Tibial nerve (tissue), 4 donors: Measurements from ENCODE around the gene RANBP3. TPM values are rescaled to one million over a fixed set of nuclear protein-coding genes. Genes with fewer than 3 reads are reported as not detected.

Experiments used
- DNase-seq, 2 donors: peaks; one replicate each; pipeline ENCODE4 v3.0.0-alpha.2; 2019; ENCODE audit warnings: low spot score in 2 of 2
- H3K27ac ChIP-seq, 4 donors: fragments of 200-600 bp; sonication (generic) in 3 of 4; one replicate each; pipeline ENCODE4 v1.5.1; 2017 to 2019; ENCODE audit warnings: mild to moderate bottlenecking in 1 of 4
- H3K27me3 ChIP-seq, 2 donors: fragments of 200-600 bp; sonication (generic) in 1 of 2; one replicate each; pipeline versions ENCODE4 v1.5.1 to v1.6.0; 2017 to 2019
- H3K36me3 ChIP-seq, 3 donors: fragments of 200-600 bp; sonication (generic); one replicate each; pipeline ENCODE4 v1.5.1; 2018 to 2019
- H3K4me1 ChIP-seq, 4 donors: fragments of 200-600 bp; sonication (generic) in 3 of 4; one replicate each; pipeline ENCODE4 v1.5.1; 2017 to 2019
- H3K4me3 ChIP-seq, 4 donors: fragments of 200-600 bp; sonication (generic) in 3 of 4; one replicate each; pipeline ENCODE4 v1.5.1; 2017 to 2019; ENCODE audit warnings: mild to moderate bottlenecking in 1 of 4, moderate library complexity in 1 of 4
- H3K9me3 ChIP-seq, 4 donors: fragments of 200-600 bp; sonication (generic) in 3 of 4; one replicate each; pipeline ENCODE4 v1.5.1; 2017 to 2019
- EP300 ChIP-seq, 2 donors: sonication (generic); formaldehyde crosslinking; IDR thresholded peaks; one replicate each; pipeline ENCODE4 v1.6.1; 2017; ENCODE audit warnings: antibody characterized with exemption in 2 of 2, mild to moderate bottlenecking in 1 of 2
- POLR2A ChIP-seq, 2 donors: fragments of 450-650 bp; IDR thresholded peaks; one replicate each; pipeline ENCODE4 v1.6.1; 2017; ENCODE audit warnings: antibody characterized with exemption in 2 of 2, mild to moderate bottlenecking in 2 of 2, moderate library complexity in 2 of 2
- WGBS, 2 donors: methylation state at CpG; one replicate each; pipeline ENCODE4 v1.1.5; 2018; 5-methylcytosine and 5-hydroxymethylcytosine counted together
- total RNA-seq, 4 donors: library from RNA; depleted of rRNA; stranded (reverse); fragments of >200 nt; gene quantifications; one replicate each; pipeline ENCODE4 v1.1.0, GENCODE V29; 2016
- TF ChIP-seq, protein P1 (sequence below), 5 experiments: fragments of 200-600 bp in 3 of 5; fragments of 450-650 bp in 2 of 5; sonication (generic) in 3 of 5; IDR thresholded peaks; one replicate each; pipeline ENCODE4 v1.5.1; 2016 to 2019; ENCODE audit warnings: antibody characterized with exemption in 5 of 5, mild to moderate bottlenecking in 3 of 5, moderate library complexity in 2 of 5

The RANBP3 gene
- total RNA-seq, 4 donors from 2014 or later: 75.4 to 129 (median 95.6) TPM

DNA sequence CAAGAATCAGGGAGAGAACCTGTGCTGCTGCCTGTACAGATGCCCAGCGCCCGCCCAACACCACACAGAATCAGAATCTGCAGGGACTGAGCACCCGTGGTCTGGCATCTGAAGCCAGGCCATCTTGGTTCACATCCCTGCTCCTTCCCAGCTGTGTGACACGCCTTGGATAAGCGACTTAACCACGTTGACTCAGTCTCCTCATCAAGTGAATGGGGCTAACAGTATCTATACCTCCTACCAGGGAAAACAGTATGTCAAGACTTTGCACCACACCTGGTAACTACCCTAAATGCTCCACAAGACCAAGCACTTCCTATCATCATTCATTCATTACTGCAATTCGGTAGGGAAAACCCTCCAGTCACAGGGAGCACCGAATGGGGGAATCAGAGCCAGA, 1.2 kb downstream of the RANBP3 start:
- no peak for DNase-seq
- Histone ChIP-seq H3K4me3 (peak overlapping the region; percentile 79 to 96 (median 86)), H3K36me3 (peaks cover 0 to 28% (median 0%) of the 10 kb centered on the region in 3 donors), H3K27me3 (no peaks in the 10 kb centered on the region), H3K4me1 (peaks cover 0 to 76% (median 32%) of the 10 kb centered on the region in 4 donors), H3K9me3 (no peaks in the 10 kb centered on the region), H3K27ac (peak overlapping the region in 2 of 4 donors; percentile 85 to 93)
- WGBS, 2 donors: 57 to 58% methylated on average over 8 of the region's 8 CpGs
- TF ChIP-seq, protein P1, sequence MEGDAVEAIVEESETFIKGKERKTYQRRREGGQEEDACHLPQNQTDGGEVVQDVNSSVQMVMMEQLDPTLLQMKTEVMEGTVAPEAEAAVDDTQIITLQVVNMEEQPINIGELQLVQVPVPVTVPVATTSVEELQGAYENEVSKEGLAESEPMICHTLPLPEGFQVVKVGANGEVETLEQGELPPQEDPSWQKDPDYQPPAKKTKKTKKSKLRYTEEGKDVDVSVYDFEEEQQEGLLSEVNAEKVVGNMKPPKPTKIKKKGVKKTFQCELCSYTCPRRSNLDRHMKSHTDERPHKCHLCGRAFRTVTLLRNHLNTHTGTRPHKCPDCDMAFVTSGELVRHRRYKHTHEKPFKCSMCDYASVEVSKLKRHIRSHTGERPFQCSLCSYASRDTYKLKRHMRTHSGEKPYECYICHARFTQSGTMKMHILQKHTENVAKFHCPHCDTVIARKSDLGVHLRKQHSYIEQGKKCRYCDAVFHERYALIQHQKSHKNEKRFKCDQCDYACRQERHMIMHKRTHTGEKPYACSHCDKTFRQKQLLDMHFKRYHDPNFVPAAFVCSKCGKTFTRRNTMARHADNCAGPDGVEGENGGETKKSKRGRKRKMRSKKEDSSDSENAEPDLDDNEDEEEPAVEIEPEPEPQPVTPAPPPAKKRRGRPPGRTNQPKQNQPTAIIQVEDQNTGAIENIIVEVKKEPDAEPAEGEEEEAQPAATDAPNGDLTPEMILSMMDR (IDR thresholded peaks at IDR 0.05): no peak
- TF ChIP-seq EP300 (IDR thresholded peaks at IDR 0.05): no peak
- no peak for TF ChIP-seq POLR2A (IDR thresholded peaks at IDR 0.05)

DNA sequence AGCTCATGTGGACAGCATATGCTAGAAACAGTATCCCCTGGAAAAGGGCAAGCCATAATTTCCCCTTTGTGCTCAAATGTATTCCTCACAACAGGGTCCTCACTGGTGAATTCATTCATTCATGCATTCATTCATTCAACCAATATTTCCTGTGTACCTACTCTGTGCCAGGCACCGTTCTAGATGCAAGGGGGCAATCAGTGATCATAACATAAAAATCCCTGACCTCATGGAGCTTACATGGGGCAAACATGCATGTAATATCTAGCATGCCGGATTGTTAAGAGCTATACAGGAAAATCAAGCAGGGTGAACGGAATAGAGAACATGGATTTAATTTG, 2.6 kb downstream of the RANBP3 start:
- H3K36me3 ChIP-seq: peaks cover 0 to 25% (median 0%) of the 10 kb centered on the region in 3 donors
- WGBS, 2 donors: 86 to 93% methylated on average over 3 of the region's 3 CpGs
- H3K27ac ChIP-seq: peak overlapping the region in 1 of 4 donors; percentile 17
- no peaks in the 10 kb centered on the region for H3K9me3 ChIP-seq
- no peak for DNase-seq
- no peak overlapping the region for H3K4me3 ChIP-seq
- TF ChIP-seq EP300 (IDR thresholded peaks at IDR 0.05) (no peak), POLR2A (IDR thresholded peaks at IDR 0.05) (no peak)
- TF ChIP-seq, protein P1 (IDR thresholded peaks at IDR 0.05): no peak
- no peaks in the 10 kb centered on the region for H3K27me3 ChIP-seq
- H3K4me1 ChIP-seq: peaks cover 0 to 76% (median 32%) of the 10 kb centered on the region in 4 donors

DNA sequence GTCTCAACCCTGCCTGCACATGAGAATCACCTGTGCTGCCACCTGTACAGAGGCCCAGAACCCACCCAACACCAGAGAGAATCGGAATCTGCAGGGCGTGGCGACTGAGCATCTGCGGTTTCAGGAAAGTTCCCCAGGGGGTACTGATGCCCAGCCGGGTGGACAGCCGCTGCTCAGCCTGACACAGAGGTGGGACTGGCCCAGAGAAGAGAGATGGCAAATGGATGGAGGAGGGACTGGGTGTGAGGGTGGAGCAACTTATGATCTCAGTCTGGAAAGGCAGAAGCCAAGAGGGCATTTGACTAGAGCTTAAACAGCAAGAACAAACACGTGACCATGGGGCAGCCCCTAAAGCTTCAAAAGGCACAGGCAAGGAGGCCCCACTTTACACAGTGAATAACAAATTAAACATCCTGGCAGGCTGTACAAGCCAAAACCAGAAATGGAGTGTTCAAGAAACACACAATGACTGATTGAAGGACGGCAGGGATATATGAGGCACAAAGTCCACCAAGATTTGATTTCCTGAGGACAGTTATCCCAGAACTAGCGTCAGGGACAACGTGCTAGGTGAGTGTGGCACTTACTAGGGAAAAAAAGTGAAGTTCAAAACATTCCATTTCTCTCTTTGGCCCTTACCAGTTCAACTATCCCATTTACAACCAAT, 3.1 kb downstream of the RANBP3 start:
- TF ChIP-seq EP300 (IDR thresholded peaks at IDR 0.05) (no peak), POLR2A (IDR thresholded peaks at IDR 0.05) (no peak)
- TF ChIP-seq, protein P1 (IDR thresholded peaks at IDR 0.05): no peak
- Histone ChIP-seq H3K27ac (peak overlapping the region in 1 of 4 donors; percentile 17), H3K4me1 (peaks cover 0 to 76% (median 32%) of the 10 kb centered on the region in 4 donors), H3K27me3 (no peaks in the 10 kb centered on the region), H3K36me3 (peaks cover 0 to 25% (median 0%) of the 10 kb centered on the region in 3 donors), H3K9me3 (no peaks in the 10 kb centered on the region), H3K4me3 (no peak overlapping the region)
- WGBS, 2 donors: 66 to 68% methylated on average over 10 of the region's 10 CpGs
- DNase-seq: no peak

DNA sequence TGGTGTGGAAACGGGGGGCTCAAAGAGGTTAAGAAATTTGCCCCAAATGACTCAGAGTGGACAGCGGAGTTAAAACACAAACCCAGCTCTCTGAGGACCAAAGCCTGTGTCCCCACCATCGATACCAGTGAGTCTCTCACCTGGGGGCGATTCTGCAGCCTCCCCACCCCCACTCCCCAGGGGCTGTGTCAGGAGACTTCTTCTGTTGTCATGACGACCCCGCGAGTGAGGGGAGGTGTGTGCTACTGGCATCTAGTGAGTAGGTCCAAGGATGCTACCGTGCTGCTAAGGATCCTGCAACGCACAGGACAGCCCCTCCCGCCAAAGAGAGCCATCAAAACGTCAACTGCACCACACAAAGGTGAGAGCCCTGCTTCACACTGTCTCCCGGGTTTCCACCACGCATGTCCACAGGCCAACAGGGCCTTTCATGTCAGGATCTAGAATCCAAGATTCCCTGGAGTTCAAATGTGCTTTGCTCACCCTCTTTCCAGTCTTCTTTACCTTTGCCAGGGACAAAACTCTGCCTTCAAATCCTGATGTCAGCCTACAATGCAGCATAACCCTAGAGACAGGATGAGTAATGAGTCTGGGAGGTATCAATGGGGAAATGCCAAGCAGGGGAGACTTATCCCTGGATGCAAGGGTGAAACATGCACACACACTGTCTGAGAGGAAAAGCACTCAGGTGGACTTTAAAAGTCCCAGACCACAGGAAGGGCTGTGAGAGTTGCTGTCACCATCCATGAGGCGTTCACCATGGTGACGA, 3.9 kb downstream of the RANBP3 start:
- TF ChIP-seq, protein P1 (IDR thresholded peaks at IDR 0.05): no peak
- TF ChIP-seq POLR2A (IDR thresholded peaks at IDR 0.05) (no peak), EP300 (IDR thresholded peaks at IDR 0.05) (no peak)
- 76 to 80% methylated on average over 15 of the region's 15 CpGs for WGBS, 2 donors
- Histone ChIP-seq H3K9me3 (no peaks in the 10 kb centered on the region), H3K27ac (no peak overlapping the region), H3K27me3 (no peaks in the 10 kb centered on the region), H3K36me3 (peaks cover 0 to 25% (median 0%) of the 10 kb centered on the region in 3 donors), H3K4me1 (peaks cover 0 to 76% (median 34%) of the 10 kb centered on the region in 4 donors), H3K4me3 (no peak overlapping the region)
- no peak for DNase-seq

DNA sequence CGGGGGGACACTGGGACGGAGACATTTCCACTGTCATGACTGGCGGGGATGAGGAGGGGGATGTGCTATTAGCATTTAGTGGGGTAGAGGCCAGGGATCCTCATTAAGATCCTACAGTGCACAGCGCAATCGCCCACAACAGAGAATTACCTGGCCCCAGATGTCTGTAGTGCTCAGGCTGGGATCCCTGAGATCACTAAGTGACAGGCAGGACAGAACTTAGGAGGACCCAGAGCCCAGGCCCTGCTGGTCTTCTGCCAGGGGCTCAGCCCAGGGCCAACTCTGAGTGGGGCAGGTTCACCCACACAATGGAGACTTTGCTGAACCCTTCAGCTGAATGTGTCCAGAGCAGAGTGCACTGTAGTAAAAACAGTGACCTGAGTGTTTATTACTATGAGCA, 4.6 kb downstream of the RANBP3 start:
- no peak overlapping the region for H3K4me3 ChIP-seq
- 88 to 93% methylated on average over 5 of the region's 5 CpGs for WGBS, 2 donors
- no peak overlapping the region for H3K27ac ChIP-seq
- no peaks in the 10 kb centered on the region for H3K9me3 ChIP-seq
- peaks cover 2 to 76% (median 32%) of the 10 kb centered on the region in 4 donors for H3K4me1 ChIP-seq
- H3K27me3 ChIP-seq: no peaks in the 10 kb centered on the region
- H3K36me3 ChIP-seq: peaks cover 0 to 25% (median 0%) of the 10 kb centered on the region in 3 donors
- TF ChIP-seq POLR2A (IDR thresholded peaks at IDR 0.05) (no peak), EP300 (IDR thresholded peaks at IDR 0.05) (no peak)
- TF ChIP-seq, protein P1 (IDR thresholded peaks at IDR 0.05): no peak
- DNase-seq: no peak
